ENCODE data around the gene CIB2. TPM values are rescaled to one million over a fixed set of nuclear protein-coding genes. Genes with fewer than 3 reads are reported as not detected.

The CIB2 gene
- total RNA-seq, 1 donor from 2014 or later, result 6.7 TPM

GRCh38 chr15:78140292-78140691 lies 9.0 kb upstream of the CIB2 start:
- Histone ChIP-seq H3K36me3 (no peaks in the 10 kb centered on the region), H3K4me1 (no peaks in the 10 kb centered on the region), H3K4me3 (no peak overlapping the region), H3K27me3 (no peaks in the 10 kb centered on the region), H3K27ac (no peak overlapping the region), H3K9me3 (no peaks in the 10 kb centered on the region)
- DNase-seq (ENCODE audit: low spot score in 2 of 2), result peak in 1 of 2 donors; percentile 15
- intact Hi-C loops (cut with DNase I), result no loop called here
- no peak for TF ChIP-seq CTCF (IDR thresholded peaks at IDR 0.05)

GRCh38 chr15:78139578-78139977 lies 8.3 kb upstream of the CIB2 start:
- H3K9me3 ChIP-seq, result no peaks in the 10 kb centered on the region
- DNase-seq (ENCODE audit: low spot score in 2 of 2), result peak in 1 of 2 donors; percentile 40
- no peaks in the 10 kb centered on the region for H3K4me1 ChIP-seq
- intact Hi-C loops (cut with DNase I), result no loop called here
- H3K27ac ChIP-seq, result no peak overlapping the region
- no peaks in the 10 kb centered on the region for H3K27me3 ChIP-seq
- no peaks in the 10 kb centered on the region for H3K36me3 ChIP-seq
- no peak overlapping the region for H3K4me3 ChIP-seq
- TF ChIP-seq CTCF (IDR thresholded peaks at IDR 0.05), result no peak

GRCh38 chr15:78133801-78134200 lies 2.6 kb upstream of the CIB2 start:
- intact Hi-C loops (cut with DNase I), result no loop called here
- Histone ChIP-seq H3K27ac (no peak overlapping the region), H3K4me1 (peaks cover 0 to 12% of the 10 kb centered on the region in 2 donors), H3K4me3 (no peak overlapping the region), H3K9me3 (no peaks in the 10 kb centered on the region), H3K27me3 (no peaks in the 10 kb centered on the region), H3K36me3 (no peaks in the 10 kb centered on the region)
- no peak for DNase-seq (ENCODE audit: low spot score in 2 of 2)
- TF ChIP-seq CTCF (IDR thresholded peaks at IDR 0.05), result no peak

GRCh38 chr15:78130466-78131294 lies 565 bp downstream of the CIB2 start:
- Histone ChIP-seq H3K36me3 (no peaks in the 10 kb centered on the region), H3K4me1 (peaks cover 0 to 12% of the 10 kb centered on the region in 2 donors), H3K9me3 (no peaks in the 10 kb centered on the region), H3K4me3 (peak overlapping the region; percentile 53 to 71), H3K27me3 (no peaks in the 10 kb centered on the region), H3K27ac (peak overlapping the region; percentile 45 to 79)
- peak in 1 of 2 donors; percentile 63 for DNase-seq (ENCODE audit: low spot score in 2 of 2)
- intact Hi-C loops (cut with DNase I), result loop anchor here (1.0 to 2.0 kb wide), 3 partner anchors 19 to 65 kb away; partner anchors contain the start of genes IDH3A and TBC1D2B
- no peak for TF ChIP-seq CTCF (IDR thresholded peaks at IDR 0.05)

GRCh38 chr15:78129751-78130287 lies 1.4 kb downstream of the CIB2 start:
- no peaks in the 10 kb centered on the region for H3K27me3 ChIP-seq

More at GRCh38 chr15:78129751-78130287, 1.4 kb downstream of the CIB2 start:
- Histone ChIP-seq H3K27ac (peak overlapping the region in 1 of 2 donors; percentile 79), H3K4me3 (no peak overlapping the region), H3K9me3 (no peaks in the 10 kb centered on the region), H3K36me3 (no peaks in the 10 kb centered on the region), H3K4me1 (peaks cover 0 to 12% of the 10 kb centered on the region in 2 donors)
- DNase-seq (ENCODE audit: low spot score in 2 of 2), result no peak
- TF ChIP-seq CTCF (IDR thresholded peaks at IDR 0.05), result no peak
- intact Hi-C loops (cut with DNase I), result loop anchor here (2.0 kb wide), 1 partner anchor 53 kb away; the partner anchor contains the start of gene TBC1D2B
